ENCODE data around the gene WDFY4.

The WDFY4 gene

GRCh38 chr10:48880016-48880705 lies 195.5 kb downstream of the WDFY4 start:
- no peak for DNase-seq (ENCODE audit: low spot score)

- DNase-seq (ENCODE audit: low spot score): no peak
Observed at GRCh38 chr10:48881937-48882336, 197.3 kb downstream of the WDFY4 start.

- no peak for DNase-seq (ENCODE audit: low spot score)
Observed at GRCh38 chr10:48882881-48883280, 198.2 kb downstream of the WDFY4 start.

GRCh38 chr10:48883701-48884100 lies 199.0 kb downstream of the WDFY4 start:
- no peak for DNase-seq (ENCODE audit: low spot score)

GRCh38 chr10:48884179-48885045 lies 199.7 kb downstream of the WDFY4 start:
- DNase-seq (ENCODE audit: low spot score): no peak

- peak; percentile 7 for DNase-seq (ENCODE audit: low spot score)
Observed at GRCh38 chr10:48885376-48885775, 200.7 kb downstream of the WDFY4 start.

- no peak for DNase-seq (ENCODE audit: low spot score)
Observed at GRCh38 chr10:48887982-48888381, 203.3 kb downstream of the WDFY4 start.

GRCh38 chr10:48890888-48891850 lies 206.5 kb downstream of the WDFY4 start:
- no peak for DNase-seq (ENCODE audit: low spot score)

- no peak for DNase-seq (ENCODE audit: low spot score)
Observed at GRCh38 chr10:48894911-48895802, 210.5 kb downstream of the WDFY4 start.

GRCh38 chr10:48895803-48896195 lies 211.1 kb downstream of the WDFY4 start:
- no peak for DNase-seq (ENCODE audit: low spot score)

- DNase-seq (ENCODE audit: low spot score): no peak
Observed at GRCh38 chr10:48896756-48897440, 212.2 kb downstream of the WDFY4 start.

- no peak for DNase-seq (ENCODE audit: low spot score)
Observed at GRCh38 chr10:48897441-48897790, 212.7 kb downstream of the WDFY4 start.

- DNase-seq (ENCODE audit: low spot score): no peak
Observed at GRCh38 chr10:48898426-48898825, 213.8 kb downstream of the WDFY4 start.

- DNase-seq (ENCODE audit: low spot score): no peak
Observed at GRCh38 chr10:48899781-48900180, 215.1 kb downstream of the WDFY4 start.

- no peak for DNase-seq (ENCODE audit: low spot score)
Observed at GRCh38 chr10:48900371-48900801, 215.7 kb downstream of the WDFY4 start.

- no peak for DNase-seq (ENCODE audit: low spot score)
Observed at GRCh38 chr10:48901319-48901718, 216.6 kb downstream of the WDFY4 start.

GRCh38 chr10:48902096-48902495 lies 217.4 kb downstream of the WDFY4 start:
- DNase-seq (ENCODE audit: low spot score): no peak

GRCh38 chr10:48903151-48903550 lies 218.5 kb downstream of the WDFY4 start:
- DNase-seq (ENCODE audit: low spot score): no peak

- no peak for DNase-seq (ENCODE audit: low spot score)
Observed at GRCh38 chr10:48904861-48905260, 220.2 kb downstream of the WDFY4 start.

- no peak for DNase-seq (ENCODE audit: low spot score)
Observed at GRCh38 chr10:48905311-48905710, 220.6 kb downstream of the WDFY4 start.

- no peak for DNase-seq (ENCODE audit: low spot score)
Observed at GRCh38 chr10:48906841-48907240, 222.2 kb downstream of the WDFY4 start.

Measured in kidney capillary endothelial cell (primary cell).